Neuronal stem cell (in vitro differentiated cells): ENCODE data around the gene MYO9B.

Experiments used
- DNase-seq: peaks from one replicate; pipeline ENCODE4 v3.0.0-alpha.2; 2013; ENCODE audit warnings: low spot score
- H2AFZ ChIP-seq: one replicate; pipeline ENCODE4 v1.6.1; 2013; ENCODE audit warnings: mild to moderate bottlenecking, low read length, inconsistent platforms
- H2AK5ac ChIP-seq: 2 replicates; pipeline ENCODE4 v1.6.1; 2013; ENCODE audit warnings: low read depth, mild to moderate bottlenecking, inconsistent platforms, low read length, moderate library complexity, mixed read lengths
- H2BK120ac ChIP-seq: 2 replicates; pipeline ENCODE4 v1.6.1; 2013; ENCODE audit warnings: low read depth, mild to moderate bottlenecking, inconsistent platforms, low read length, moderate library complexity, mixed read lengths
- H2BK12ac ChIP-seq: one replicate; pipeline ENCODE4 v1.6.1; 2013; ENCODE audit warnings: low read length, inconsistent platforms
- H2BK15ac ChIP-seq: 2 replicates; pipeline ENCODE4 v1.6.1; 2013; ENCODE audit warnings: mild to moderate bottlenecking, low read length, inconsistent platforms, mixed read lengths
- H2BK5ac ChIP-seq: one replicate; pipeline ENCODE4 v1.6.1; 2013; ENCODE audit warnings: inconsistent platforms, mild to moderate bottlenecking, low read length, moderate library complexity
- H3K14ac ChIP-seq: one replicate; pipeline ENCODE4 v1.6.1; 2013; ENCODE audit warnings: low read length, inconsistent platforms
- H3K18ac ChIP-seq: 2 replicates; pipeline ENCODE4 v1.6.1; 2013; ENCODE audit warnings: low read length, inconsistent platforms
- H3K23ac ChIP-seq: 2 replicates; pipeline ENCODE4 v1.6.1; 2013; ENCODE audit warnings: low read depth, mild to moderate bottlenecking, mixed read lengths, low read length, inconsistent platforms; ENCODE audit not compliant: poor library complexity
- H3K27ac ChIP-seq: replicated peaks from 3 replicates; pipeline ENCODE4 v1.5.1; 2013; ENCODE audit warnings: low read length, inconsistent platforms
- H3K27me3 ChIP-seq, 3 experiments: 2 replicates each; pipeline ENCODE4 v1.6.1; 2013; ENCODE audit warnings: low read length in 3 of 3, mild to moderate bottlenecking in 2 of 3, inconsistent platforms in 1 of 3, low read depth in 1 of 3, mixed read lengths in 1 of 3, moderate library complexity in 1 of 3; ENCODE audit not compliant: control insufficient read depth in 3 of 3, insufficient read depth in 3 of 3
- H3K36me3 ChIP-seq, 2 donors: replicated peaks in 1 of 2; 2 replicates each; pipeline ENCODE4 v1.6.1; 2013; ENCODE audit warnings: low read length in 2 of 2; ENCODE audit not compliant: control insufficient read depth in 2 of 2, insufficient read depth in 2 of 2
- H3K4ac ChIP-seq: 2 replicates; pipeline ENCODE4 v1.6.1; 2013; ENCODE audit warnings: inconsistent platforms, mild to moderate bottlenecking, low read length, moderate library complexity
- H3K4me1 ChIP-seq, 2 donors: 1 replicate in 1 of 2; 2 replicates in 1 of 2; pipeline ENCODE4 v1.6.1; 2013; ENCODE audit warnings: low read length in 2 of 2, low read depth in 1 of 2; ENCODE audit not compliant: control insufficient read depth in 2 of 2, insufficient read depth in 1 of 2
- H3K4me2 ChIP-seq: one replicate; pipeline ENCODE4 v1.6.1; 2013; ENCODE audit warnings: mild to moderate bottlenecking, low read length, inconsistent platforms; ENCODE audit not compliant: insufficient read depth, poor library complexity, severe bottlenecking
- H3K4me3 ChIP-seq, 2 donors: 2 replicates each; pipeline ENCODE4 v1.5.1; 2013; ENCODE audit warnings: low read length in 2 of 2, mild to moderate bottlenecking in 2 of 2, inconsistent platforms in 1 of 2, moderate library complexity in 1 of 2
- H3K79me1 ChIP-seq: one replicate; pipeline ENCODE4 v1.6.1; 2013; ENCODE audit warnings: low read depth, mild to moderate bottlenecking, inconsistent platforms, low read length, moderate library complexity
- H3K9ac ChIP-seq: one replicate; pipeline ENCODE4 v1.6.1; 2013; ENCODE audit warnings: mild to moderate bottlenecking, low read depth, low read length, inconsistent platforms; ENCODE audit not compliant: poor library complexity
- H3K9me3 ChIP-seq, 2 donors: replicated peaks in 1 of 2; 2 replicates each; pipeline versions ENCODE3 to v1.6.1; 2013; ENCODE audit warnings: low read length in 2 of 2, mild to moderate bottlenecking in 2 of 2, inconsistent platforms in 1 of 2, low read depth in 1 of 2, mixed read lengths in 1 of 2, moderate library complexity in 1 of 2; ENCODE audit not compliant: control insufficient read depth in 2 of 2, insufficient read depth in 1 of 2
- H4K8ac ChIP-seq: one replicate; pipeline ENCODE4 v1.6.1; 2013; ENCODE audit warnings: low read depth, mild to moderate bottlenecking, inconsistent platforms, low read length, moderate library complexity
- H4K91ac ChIP-seq: one replicate; pipeline ENCODE4 v1.6.1; 2013; ENCODE audit warnings: low read length, low read depth, mild to moderate bottlenecking, inconsistent platforms; ENCODE audit not compliant: poor library complexity
- WGBS, 2 donors: extraction: QIAGEN DNeasy Blood & Tissue Kit; methylation state at CpG; one replicate each; pipeline ENCODE4 v1.1.7; 2013; ENCODE audit warnings: missing lambda C conversion rate in 2 of 2, mixed read lengths in 1 of 2; ENCODE audit not compliant: insufficient read length in 2 of 2, insufficient replicate concordance in 1 of 2; ENCODE audit errors: extremely low coverage in 2 of 2; 5-methylcytosine and 5-hydroxymethylcytosine counted together

The MYO9B gene

GRCh38 chr19:17259934-17260333 is 184.4 kb downstream of the MYO9B start:
- Histone ChIP-seq H3K4me2 (no peak overlapping the region), H3K27me3 (peaks cover 0 to 2% (median 0%) of the 10 kb centered on the region in 3 experiments), H2AFZ (no peak overlapping the region), H2BK120ac (no peak overlapping the region), H3K79me1 (no peaks in the 10 kb centered on the region), H3K14ac (no peak overlapping the region), H3K4me1 (peaks cover 0 to 9% of the 10 kb centered on the region in 2 donors), H3K36me3 (no peaks in the 10 kb centered on the region), H3K4ac (no peak overlapping the region), H2BK5ac (no peak overlapping the region), H4K91ac (no peak overlapping the region), H3K18ac (no peak overlapping the region), H4K8ac (no peak overlapping the region), H3K4me3 (no peak overlapping the region), H3K27ac (no peak overlapping the region), H3K9ac (no peak overlapping the region), H2BK15ac (no peak overlapping the region), H3K23ac (no peak overlapping the region), H2BK12ac (no peak overlapping the region), H3K9me3 (peaks cover 0 to 19% of the 10 kb centered on the region in 2 donors), H2AK5ac (no peak overlapping the region)
- DNase-seq: no peak
- WGBS, 2 donors: no CpG with 5 or more reads among the region's 1 CpG

- no CpG with 5 or more reads among the region's 15 CpGs for whole genome bisulfite sequencing, 2 donors
- DNase-seq: peak; percentile 58
- Histone ChIP-seq H3K9me3 (peaks cover 0 to 19% of the 10 kb centered on the region in 2 donors), H3K79me1 (no peaks in the 10 kb centered on the region), H3K4me3 (no peak overlapping the region), H3K18ac (no peak overlapping the region), H3K4me2 (no peak overlapping the region), H2BK12ac (no peak overlapping the region), H2BK15ac (no peak overlapping the region), H2BK120ac (no peak overlapping the region), H4K8ac (no peak overlapping the region), H3K4ac (no peak overlapping the region), H3K36me3 (no peaks in the 10 kb centered on the region), H2BK5ac (no peak overlapping the region), H3K23ac (no peak overlapping the region), H3K27me3 (peaks cover 0 to 2% (median 0%) of the 10 kb centered on the region in 3 experiments), H3K27ac (no peak overlapping the region), H3K9ac (no peak overlapping the region), H3K4me1 (peaks cover 0 to 10% of the 10 kb centered on the region in 2 donors), H2AFZ (peak overlapping the region; percentile 91), H3K14ac (no peak overlapping the region), H4K91ac (no peak overlapping the region), H2AK5ac (no peak overlapping the region)
Observed at GRCh38 chr19:17260842-17261325, 185.3 kb downstream of the MYO9B start.

- Histone ChIP-seq H3K4me3 (no peak overlapping the region), H3K14ac (peak overlapping the region; percentile 31), H3K18ac (peak overlapping the region; percentile 48), H2AFZ (peak overlapping the region; percentile 74), H3K4me1 (peaks cover 0 to 10% of the 10 kb centered on the region in 2 donors), H3K9ac (peak overlapping the region; percentile 60), H3K4ac (peak overlapping the region; percentile 89), H2BK120ac (no peak overlapping the region), H3K23ac (no peak overlapping the region), H3K27ac (no peak overlapping the region), H2BK5ac (peak overlapping the region; percentile 82), H2BK15ac (no peak overlapping the region), H3K27me3 (peaks cover 0 to 2% (median 0%) of the 10 kb centered on the region in 3 experiments), H2AK5ac (peak overlapping the region; percentile 94), H3K36me3 (no peaks in the 10 kb centered on the region), H4K8ac (no peak overlapping the region), H3K79me1 (no peaks in the 10 kb centered on the region), H3K9me3 (peaks cover 0 to 19% of the 10 kb centered on the region in 2 donors), H2BK12ac (no peak overlapping the region), H4K91ac (no peak overlapping the region), H3K4me2 (no peak overlapping the region)
- DNase-seq: no peak
- no CpG with 5 or more reads among the region's 16 CpGs for WGBS, 2 donors
Observed at GRCh38 chr19:17262557-17262956, 187.0 kb downstream of the MYO9B start.
